ENCODE data around the gene COL23A1.
"Not testable (repeated sequence)": the region's sequence is repeated elsewhere in the genome, so short reads cannot be mapped to it uniquely, and the experiment has no call there.

Gene COL23A1

GRCh38 chr5:178586396-178586795 lies 3.8 kb downstream of the COL23A1 start:
- no CpG with 5 or more reads among the region's 2 CpGs for WGBS (ENCODE audit: extremely low coverage, insufficient coverage, low lambda C conversion rate)
- no peak overlapping the region for H3K27ac ChIP-seq (ENCODE audit: low read depth, low read length)
- no peak overlapping the region for H3K18ac ChIP-seq (ENCODE audit: low read length)
- no peak overlapping the region for H4K8ac ChIP-seq (ENCODE audit: low read depth, low read length)
- H2BK5ac ChIP-seq (ENCODE audit: low read length), result no peak overlapping the region
- H3K23ac ChIP-seq (ENCODE audit: low read length), result no peak overlapping the region
- no peak overlapping the region for H3K56ac ChIP-seq (ENCODE audit: low read length)
- H3K79me2 ChIP-seq (ENCODE audit: control insufficient read depth, insufficient read depth, low read length), result no peaks in the 10 kb centered on the region
- H2BK120ac ChIP-seq (ENCODE audit: low read depth, low read length), result no peak overlapping the region
- no peak for DNase-seq
- H4K5ac ChIP-seq (ENCODE audit: low read length), result no peak overlapping the region
- H2AK5ac ChIP-seq (ENCODE audit: low read length), result no peak overlapping the region
- no peak overlapping the region for H2BK15ac ChIP-seq (replicated peaks; ENCODE audit: low read depth)
- H3K4me1 ChIP-seq (ENCODE audit: control insufficient read depth, low read depth, low read length), result peaks cover 3% of the 10 kb centered on the region
- no peak overlapping the region for H3K4me2 ChIP-seq (ENCODE audit: low read length)
- peaks cover 2% of the 10 kb centered on the region for H3K27me3 ChIP-seq (ENCODE audit: insufficient read depth, low read length, poor library complexity)
- no peak overlapping the region for H3K4me3 ChIP-seq (ENCODE audit: low read length)
- H3K36me3 ChIP-seq (ENCODE audit: control insufficient read depth, insufficient read depth, low read length), result no peaks in the 10 kb centered on the region
- H3K4ac ChIP-seq (ENCODE audit: low read depth, low read length), result no peak overlapping the region
- peaks cover 4% of the 10 kb centered on the region for H3K79me1 ChIP-seq (ENCODE audit: low read length)
- no peak overlapping the region for H3K9ac ChIP-seq (ENCODE audit: low read length)

DNA sequence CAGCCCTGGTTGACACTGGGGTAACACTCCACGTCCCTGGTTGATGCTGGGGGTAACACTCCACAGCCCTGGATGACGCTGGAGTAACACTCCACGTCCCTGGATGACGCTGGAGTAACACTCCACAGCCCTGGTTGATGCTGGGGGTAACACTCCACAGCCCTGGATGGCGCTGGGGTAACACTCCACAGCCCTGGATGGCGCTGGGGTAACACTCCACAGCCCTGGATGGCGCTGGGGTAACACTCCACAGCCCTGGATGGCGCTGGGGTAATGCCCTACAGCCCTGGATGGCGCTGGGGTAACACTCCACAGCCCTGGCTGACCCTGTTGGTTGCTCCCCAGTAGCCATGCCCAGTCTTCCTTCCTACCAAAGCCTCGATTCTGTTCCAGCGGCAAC lies 4.8 kb downstream of the COL23A1 start:
- not testable (repeated sequence) for H3K27ac ChIP-seq (ENCODE audit: low read depth, low read length); H3K56ac ChIP-seq (ENCODE audit: low read length); H4K5ac ChIP-seq (ENCODE audit: low read length); H2BK5ac ChIP-seq (ENCODE audit: low read length); H3K23ac ChIP-seq (ENCODE audit: low read length); H3K27me3 ChIP-seq (ENCODE audit: insufficient read depth, low read length, poor library complexity); H3K9ac ChIP-seq (ENCODE audit: low read length); H3K4me3 ChIP-seq (ENCODE audit: low read length); H3K4me1 ChIP-seq (ENCODE audit: control insufficient read depth, low read depth, low read length); H3K18ac ChIP-seq (ENCODE audit: low read length); H3K79me2 ChIP-seq (ENCODE audit: control insufficient read depth, insufficient read depth, low read length); H2BK120ac ChIP-seq (ENCODE audit: low read depth, low read length); H3K79me1 ChIP-seq (ENCODE audit: low read length); H3K4ac ChIP-seq (ENCODE audit: low read depth, low read length); H2BK15ac ChIP-seq (replicated peaks; ENCODE audit: low read depth); H4K8ac ChIP-seq (ENCODE audit: low read depth, low read length); H3K4me2 ChIP-seq (ENCODE audit: low read length); H3K36me3 ChIP-seq (ENCODE audit: control insufficient read depth, insufficient read depth, low read length); H2AK5ac ChIP-seq (ENCODE audit: low read length)
- peak; percentile 45 for DNase-seq
- WGBS (ENCODE audit: extremely low coverage, insufficient coverage, low lambda C conversion rate), result no CpG with 5 or more reads among the region's 11 CpGs

GRCh38 chr5:178583279-178583678 lies 6.9 kb downstream of the COL23A1 start:
- WGBS (ENCODE audit: extremely low coverage, insufficient coverage, low lambda C conversion rate), result no CpG with 5 or more reads among the region's 8 CpGs
- H2BK5ac ChIP-seq (ENCODE audit: low read length), result no peak overlapping the region
- H3K18ac ChIP-seq (ENCODE audit: low read length), result no peak overlapping the region
- no peaks in the 10 kb centered on the region for H3K36me3 ChIP-seq (ENCODE audit: control insufficient read depth, insufficient read depth, low read length)
- H3K4ac ChIP-seq (ENCODE audit: low read depth, low read length), result no peak overlapping the region
- H3K56ac ChIP-seq (ENCODE audit: low read length), result no peak overlapping the region
- H3K79me1 ChIP-seq (ENCODE audit: low read length), result peaks cover 4% of the 10 kb centered on the region
- no peaks in the 10 kb centered on the region for H3K27me3 ChIP-seq (ENCODE audit: insufficient read depth, low read length, poor library complexity)
- H4K8ac ChIP-seq (ENCODE audit: low read depth, low read length), result no peak overlapping the region
- no peak overlapping the region for H2BK120ac ChIP-seq (ENCODE audit: low read depth, low read length)
- no peak overlapping the region for H3K23ac ChIP-seq (ENCODE audit: low read length)
- no peak overlapping the region for H3K4me3 ChIP-seq (ENCODE audit: low read length)
- no peaks in the 10 kb centered on the region for H3K79me2 ChIP-seq (ENCODE audit: control insufficient read depth, insufficient read depth, low read length)
- no peak overlapping the region for H3K4me2 ChIP-seq (ENCODE audit: low read length)
- no peak for DNase-seq
- no peak overlapping the region for H2AK5ac ChIP-seq (ENCODE audit: low read length)
- H2BK15ac ChIP-seq (replicated peaks; ENCODE audit: low read depth), result no peak overlapping the region
- H3K4me1 ChIP-seq (ENCODE audit: control insufficient read depth, low read depth, low read length), result peaks cover 3% of the 10 kb centered on the region
- no peak overlapping the region for H4K5ac ChIP-seq (ENCODE audit: low read length)
- no peak overlapping the region for H3K27ac ChIP-seq (ENCODE audit: low read depth, low read length)
- no peak overlapping the region for H3K9ac ChIP-seq (ENCODE audit: low read length)

GRCh38 chr5:178582291-178582690 lies 7.9 kb downstream of the COL23A1 start:
- no peak overlapping the region for H4K8ac ChIP-seq (ENCODE audit: low read depth, low read length)
- H3K23ac ChIP-seq (ENCODE audit: low read length), result peak overlapping the region; percentile 37
- WGBS (ENCODE audit: extremely low coverage, insufficient coverage, low lambda C conversion rate), result no CpG with 5 or more reads among the region's 13 CpGs
- H3K4ac ChIP-seq (ENCODE audit: low read depth, low read length), result no peak overlapping the region
- peaks cover 7% of the 10 kb centered on the region for H3K79me1 ChIP-seq (ENCODE audit: low read length)
- no peak overlapping the region for H2BK15ac ChIP-seq (replicated peaks; ENCODE audit: low read depth)
- H3K36me3 ChIP-seq (ENCODE audit: control insufficient read depth, insufficient read depth, low read length), result no peaks in the 10 kb centered on the region
- no peak overlapping the region for H2BK120ac ChIP-seq (ENCODE audit: low read depth, low read length)
- H3K4me1 ChIP-seq (ENCODE audit: control insufficient read depth, low read depth, low read length), result peaks cover 5% of the 10 kb centered on the region
- H3K9ac ChIP-seq (ENCODE audit: low read length), result no peak overlapping the region
- no peaks in the 10 kb centered on the region for H3K79me2 ChIP-seq (ENCODE audit: control insufficient read depth, insufficient read depth, low read length)
- no peak overlapping the region for H2BK5ac ChIP-seq (ENCODE audit: low read length)
- DNase-seq, result no peak
- no peak overlapping the region for H3K4me2 ChIP-seq (ENCODE audit: low read length)
- no peak overlapping the region for H3K18ac ChIP-seq (ENCODE audit: low read length)
- H2AK5ac ChIP-seq (ENCODE audit: low read length), result no peak overlapping the region
- H3K4me3 ChIP-seq (ENCODE audit: low read length), result no peak overlapping the region
- H4K5ac ChIP-seq (ENCODE audit: low read length), result no peak overlapping the region
- no peaks in the 10 kb centered on the region for H3K27me3 ChIP-seq (ENCODE audit: insufficient read depth, low read length, poor library complexity)
- peak overlapping the region; percentile 31 for H3K56ac ChIP-seq (ENCODE audit: low read length)
- no peak overlapping the region for H3K27ac ChIP-seq (ENCODE audit: low read depth, low read length)

DNA sequence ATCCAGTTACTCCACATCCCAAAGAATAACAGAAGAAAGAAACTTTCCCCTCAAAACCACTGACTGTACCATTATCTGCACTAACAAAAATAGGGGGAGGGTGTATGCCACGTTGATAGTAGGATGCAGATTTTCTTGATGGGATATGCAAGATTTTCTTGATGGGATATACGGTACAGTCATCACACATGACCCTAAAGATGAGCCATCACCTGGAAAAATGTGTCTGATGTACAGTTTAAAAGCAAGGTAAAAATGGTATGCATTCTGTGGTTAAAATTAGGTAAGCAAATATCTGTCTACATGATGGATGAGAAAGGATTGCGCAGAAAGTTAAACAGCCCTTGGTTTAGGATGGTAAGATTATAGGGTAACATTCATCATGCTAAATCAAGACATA lies 8.6 kb downstream of the COL23A1 start:
- no peak overlapping the region for H4K5ac ChIP-seq (ENCODE audit: low read length)
- no peak overlapping the region for H4K8ac ChIP-seq (ENCODE audit: low read depth, low read length)
- H3K4me3 ChIP-seq (ENCODE audit: low read length), result no peak overlapping the region
- no peak overlapping the region for H3K27ac ChIP-seq (ENCODE audit: low read depth, low read length)
- no peak overlapping the region for H2BK15ac ChIP-seq (replicated peaks; ENCODE audit: low read depth)
- H2BK120ac ChIP-seq (ENCODE audit: low read depth, low read length), result no peak overlapping the region
- H3K9ac ChIP-seq (ENCODE audit: low read length), result no peak overlapping the region
- H3K23ac ChIP-seq (ENCODE audit: low read length), result no peak overlapping the region
- H2BK5ac ChIP-seq (ENCODE audit: low read length), result no peak overlapping the region
- H3K79me2 ChIP-seq (ENCODE audit: control insufficient read depth, insufficient read depth, low read length), result no peaks in the 10 kb centered on the region
- no peaks in the 10 kb centered on the region for H3K27me3 ChIP-seq (ENCODE audit: insufficient read depth, low read length, poor library complexity)
- no peak overlapping the region for H3K56ac ChIP-seq (ENCODE audit: low read length)
- H3K36me3 ChIP-seq (ENCODE audit: control insufficient read depth, insufficient read depth, low read length), result no peaks in the 10 kb centered on the region
- no peak for DNase-seq
- no CpG with 5 or more reads among the region's 3 CpGs for WGBS (ENCODE audit: extremely low coverage, insufficient coverage, low lambda C conversion rate)
- H3K4me1 ChIP-seq (ENCODE audit: control insufficient read depth, low read depth, low read length), result peaks cover 5% of the 10 kb centered on the region
- H3K79me1 ChIP-seq (ENCODE audit: low read length), result peaks cover 7% of the 10 kb centered on the region
- H3K4me2 ChIP-seq (ENCODE audit: low read length), result no peak overlapping the region
- no peak overlapping the region for H3K4ac ChIP-seq (ENCODE audit: low read depth, low read length)
- H3K18ac ChIP-seq (ENCODE audit: low read length), result no peak overlapping the region
- no peak overlapping the region for H2AK5ac ChIP-seq (ENCODE audit: low read length)

GRCh38 chr5:178580271-178580955 lies 9.8 kb downstream of the COL23A1 start:
- Histone ChIP-seq H2AK5ac (ENCODE audit: low read length) (no peak overlapping the region), H2BK15ac (replicated peaks; ENCODE audit: low read depth) (no peak overlapping the region), H3K18ac (ENCODE audit: low read length) (no peak overlapping the region), H3K9ac (ENCODE audit: low read length) (no peak overlapping the region), H3K27ac (ENCODE audit: low read depth, low read length) (no peak overlapping the region), H4K5ac (ENCODE audit: low read length) (no peak overlapping the region), H4K8ac (ENCODE audit: low read depth, low read length) (no peak overlapping the region), H3K27me3 (ENCODE audit: insufficient read depth, low read length, poor library complexity) (no peaks in the 10 kb centered on the region), H3K36me3 (ENCODE audit: control insufficient read depth, insufficient read depth, low read length) (no peaks in the 10 kb centered on the region), H3K4me1 (ENCODE audit: control insufficient read depth, low read depth, low read length) (peaks cover 5% of the 10 kb centered on the region), H3K79me1 (ENCODE audit: low read length) (peaks cover 8% of the 10 kb centered on the region), H3K79me2 (ENCODE audit: control insufficient read depth, insufficient read depth, low read length) (no peaks in the 10 kb centered on the region), H3K4me3 (ENCODE audit: low read length) (no peak overlapping the region), H3K23ac (ENCODE audit: low read length) (no peak overlapping the region), H2BK5ac (ENCODE audit: low read length) (no peak overlapping the region), H2BK120ac (ENCODE audit: low read depth, low read length) (no peak overlapping the region), H3K4me2 (ENCODE audit: low read length) (no peak overlapping the region), H3K56ac (ENCODE audit: low read length) (no peak overlapping the region), H3K4ac (ENCODE audit: low read depth, low read length) (no peak overlapping the region)
- DNase-seq, result no peak
- no CpG with 5 or more reads among the region's 15 CpGs for WGBS (ENCODE audit: extremely low coverage, insufficient coverage, low lambda C conversion rate)

All from mesendoderm (in vitro differentiated cells).